Effector CD4-positive, alpha-beta T cell (primary cell): Measurements from ENCODE around the gene PIAS2.
"Not testable (repeated sequence)": the region's sequence is repeated elsewhere in the genome, so short reads cannot be mapped to it uniquely, and the experiment has no call there.

ENCODE experiments used
- DNase-seq: peaks from one replicate; pipeline ENCODE4 v3.0.0-alpha.2; 2020

PIAS2 gene

DNA sequence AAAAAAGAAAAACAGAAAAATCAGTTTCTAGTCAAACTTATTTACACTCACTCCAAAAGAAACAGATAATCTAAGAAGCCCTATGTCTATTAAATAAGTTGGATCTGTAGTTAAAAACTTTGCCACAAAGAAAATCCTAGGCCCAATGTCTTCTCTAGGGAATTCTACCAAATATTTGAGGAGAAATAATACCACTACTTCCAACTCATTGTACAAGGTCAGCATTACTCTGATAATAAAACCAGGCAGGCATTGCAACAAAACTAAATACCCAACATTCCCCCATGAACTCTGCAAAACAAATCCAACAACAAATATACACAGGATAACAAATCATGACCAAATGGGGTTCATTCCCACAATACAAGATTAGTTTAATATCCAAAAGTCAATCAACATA, 86.7 kb downstream of the PIAS2 start:
- no peak for DNase-seq

DNA sequence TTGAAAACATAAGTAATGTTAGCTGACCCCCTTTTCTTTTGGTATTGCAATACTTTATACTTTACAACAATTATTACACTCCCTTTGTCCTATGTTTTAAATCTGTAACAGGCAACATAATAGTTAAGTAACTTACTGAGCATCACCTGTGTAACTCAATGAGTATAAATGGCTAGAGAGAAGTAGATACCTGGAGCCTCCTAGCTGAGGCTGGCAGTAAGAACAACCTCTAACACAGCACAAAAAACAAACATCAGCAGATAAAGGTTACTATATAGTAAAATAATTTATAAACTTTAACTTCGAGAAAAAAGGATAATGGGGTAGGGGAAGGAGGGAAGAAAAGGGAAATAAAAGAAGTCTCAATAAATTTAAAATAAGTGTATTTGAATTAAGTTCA, 87.4 kb downstream of the PIAS2 start:
- no peak for DNase-seq

DNA sequence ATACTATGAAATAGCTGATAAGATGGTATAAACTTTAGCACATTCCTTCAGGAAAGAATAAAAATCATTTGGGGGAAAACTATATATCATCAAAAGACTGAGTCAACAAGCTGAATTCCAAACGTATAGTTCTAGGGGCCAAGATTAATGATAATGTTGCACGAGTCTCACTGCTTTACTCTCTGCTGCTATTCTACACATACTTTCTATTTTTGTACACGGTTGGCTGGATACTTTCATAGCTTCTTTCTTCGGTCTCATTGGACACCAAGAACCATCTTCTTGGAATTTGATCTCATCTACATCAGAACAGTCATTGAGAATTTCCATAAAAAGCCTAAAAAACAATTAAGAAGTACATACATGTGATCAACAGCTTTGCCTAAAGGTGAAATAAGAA, 87.8 kb downstream of the PIAS2 start:
- no peak for DNase-seq

DNA sequence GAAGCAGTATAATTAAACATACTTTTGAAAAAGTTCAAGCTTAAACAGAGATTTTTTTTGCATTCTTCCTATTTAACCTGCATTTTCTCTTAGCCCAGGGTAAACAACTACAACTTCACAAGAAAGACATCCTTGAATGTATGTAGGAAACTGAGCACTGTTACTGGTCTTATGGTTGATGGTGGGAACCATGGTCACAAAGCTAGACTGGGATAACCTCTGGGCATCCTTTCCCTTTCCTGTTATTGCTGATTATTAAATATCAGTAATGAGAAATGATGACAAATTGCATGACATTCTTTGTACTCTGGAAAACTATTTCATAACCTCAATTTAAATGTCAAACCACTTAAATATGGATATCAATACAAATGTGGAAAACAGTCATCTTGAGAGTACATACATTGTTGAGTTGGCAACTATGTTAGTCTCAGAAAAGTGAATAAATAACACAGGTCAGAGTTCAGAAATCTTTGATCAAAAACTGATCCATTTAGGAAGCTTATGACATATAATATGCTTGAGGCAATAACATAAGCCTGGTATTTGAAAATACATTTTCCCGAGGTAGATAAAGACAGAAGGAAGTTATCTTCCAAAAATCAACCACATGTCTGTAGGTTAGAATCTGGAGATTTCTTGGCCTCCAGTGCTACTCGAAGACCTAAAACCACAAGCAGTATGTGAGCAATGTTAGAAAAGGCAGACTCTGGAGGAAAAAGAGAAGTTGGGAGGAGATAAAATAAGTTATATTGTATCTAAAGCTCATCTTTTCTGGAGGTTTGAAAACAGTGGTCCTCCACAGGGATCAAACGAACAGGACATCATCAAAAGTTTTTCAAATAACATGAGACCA, 95.2 kb downstream of the PIAS2 start:
- no peak for DNase-seq

DNA sequence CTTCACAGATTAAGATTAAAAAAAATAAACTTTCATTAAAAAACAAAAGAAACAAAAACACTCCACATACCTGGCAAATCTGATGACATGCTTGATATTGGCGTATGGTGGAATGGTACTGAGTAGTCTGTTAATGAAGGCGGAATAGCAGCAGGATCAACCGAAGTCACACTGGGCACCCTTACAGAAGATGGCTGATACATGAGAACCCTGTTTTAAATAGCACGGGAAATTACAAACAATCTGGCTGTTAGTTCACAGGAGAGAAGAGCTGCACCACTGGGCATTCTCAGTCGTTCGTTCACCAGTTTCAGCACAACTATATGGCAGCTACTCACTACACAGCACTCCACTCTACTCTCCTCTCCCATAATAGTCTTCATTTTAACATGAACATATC, 96.4 kb downstream of the PIAS2 start:
- no peak for DNase-seq

DNA sequence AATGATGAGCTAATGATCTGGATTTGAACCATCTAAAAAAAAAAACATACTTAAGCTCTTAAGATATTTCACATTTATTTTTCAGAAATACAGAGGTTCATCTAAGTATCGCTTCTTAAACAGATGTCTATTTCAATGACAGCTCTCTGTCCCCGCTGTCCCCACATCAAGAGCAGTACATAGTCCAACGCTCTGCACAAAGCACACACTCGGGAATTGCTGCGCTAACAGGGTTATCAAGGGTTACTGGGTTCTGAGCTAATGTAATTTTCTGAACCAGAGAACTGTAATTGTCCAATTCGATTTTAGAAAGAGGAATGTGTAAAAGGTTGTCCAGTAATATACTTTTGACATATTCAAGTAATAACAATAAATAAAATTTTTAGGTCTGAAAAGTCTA, 101.6 kb downstream of the PIAS2 start:
- no peak for DNase-seq

DNA sequence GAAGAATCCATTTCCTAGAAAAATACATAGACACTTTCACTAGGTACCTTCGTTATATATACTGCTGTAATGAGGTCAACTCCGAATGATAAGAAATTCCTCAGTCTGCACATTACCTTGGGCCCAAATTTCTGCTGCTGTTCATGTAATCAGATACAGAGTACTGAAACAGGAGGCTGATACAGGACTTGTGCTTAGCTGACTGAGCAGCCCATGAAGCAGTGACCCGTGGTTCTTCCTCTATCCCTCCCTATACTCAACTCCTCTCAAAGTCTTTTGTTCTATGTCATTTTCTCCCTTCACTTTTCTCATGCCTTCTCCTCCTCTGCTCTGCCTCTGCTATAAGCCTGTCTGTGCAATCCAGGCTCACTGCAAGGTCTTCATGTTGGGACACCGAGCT, 102.9 kb downstream of the PIAS2 start:
- DNase-seq, result no peak

DNA sequence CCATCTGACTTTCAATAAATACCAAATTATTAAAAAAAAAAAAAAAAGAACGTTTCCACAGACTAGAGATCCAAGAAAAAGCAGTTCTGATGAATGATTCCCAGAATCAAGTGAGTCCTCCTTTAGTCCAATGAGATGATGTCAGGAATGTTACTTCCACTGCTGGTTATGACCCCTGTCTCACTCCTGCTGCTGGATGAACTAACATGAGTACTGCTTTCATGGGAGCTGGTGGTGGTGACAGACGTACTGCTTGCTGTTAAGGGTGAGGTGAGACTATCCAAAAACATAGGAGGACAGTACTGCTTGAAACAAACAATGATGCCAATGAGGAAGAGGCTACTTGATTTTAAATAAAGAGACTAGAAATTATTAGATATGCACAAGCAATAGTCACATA, 105.0 kb downstream of the PIAS2 start:
- no peak for DNase-seq

DNA sequence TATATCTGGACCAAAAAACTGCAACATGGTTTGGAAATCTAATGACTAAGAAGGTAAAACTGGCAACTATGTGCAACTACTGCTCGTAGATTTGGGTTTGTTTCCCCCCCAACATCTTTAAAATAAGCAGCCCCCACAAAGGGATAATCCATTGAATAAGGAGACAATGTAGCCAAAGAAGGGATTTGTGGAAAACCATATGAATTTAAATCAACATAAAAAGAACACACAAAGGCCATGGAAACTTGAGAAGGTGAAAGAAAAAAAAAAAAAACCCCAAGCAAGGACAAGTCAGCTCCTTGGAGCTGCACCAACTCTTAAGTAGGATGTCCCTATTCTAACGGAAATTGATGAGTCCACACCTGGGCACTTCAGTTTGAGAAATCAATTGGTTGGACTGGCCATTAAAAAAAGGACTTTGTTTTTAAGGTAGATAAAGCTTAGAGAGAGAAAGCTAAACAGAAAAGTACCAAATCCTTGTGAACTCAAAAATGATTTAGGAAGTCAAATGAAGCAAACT, 106.8 kb downstream of the PIAS2 start:
- DNase-seq, result no peak

DNA sequence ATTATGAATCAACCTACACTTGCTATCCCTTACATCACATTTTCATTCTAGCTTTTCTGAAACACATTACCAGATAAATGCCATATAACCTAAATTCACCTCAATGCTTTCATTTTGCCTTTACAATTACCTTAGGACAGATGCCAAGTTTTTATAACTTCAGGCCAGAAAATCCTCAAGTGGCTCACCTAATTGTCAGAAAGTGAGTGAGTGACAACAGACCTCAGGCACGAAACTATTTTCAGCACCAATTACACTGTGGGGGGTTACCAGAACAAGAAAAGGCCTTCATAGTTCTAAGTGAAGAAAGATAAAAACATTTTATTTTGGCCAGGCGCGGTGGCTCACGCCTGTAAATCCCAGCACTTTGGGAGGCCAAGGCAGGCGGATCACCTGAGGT, 108.2 kb downstream of the PIAS2 start:
- no peak for DNase-seq

DNA sequence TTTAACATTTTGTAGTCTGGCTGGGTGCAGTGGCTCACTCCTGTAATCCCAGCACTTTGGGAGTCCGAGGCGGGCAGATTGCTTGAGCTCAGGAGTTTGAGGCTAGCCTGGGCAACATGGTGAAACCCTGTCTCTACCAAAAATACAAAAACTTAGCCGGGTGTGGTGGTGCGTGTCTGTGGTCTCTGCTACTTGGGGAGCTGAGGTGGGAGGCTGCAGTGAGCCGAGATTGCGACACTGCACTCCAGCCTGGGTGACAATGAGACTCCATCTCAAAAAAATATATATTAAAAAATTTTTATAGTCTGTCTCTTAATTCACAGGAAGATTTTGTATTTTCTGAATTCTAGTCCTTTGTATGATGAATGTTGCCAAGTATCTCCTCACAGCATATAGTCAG, 121.4 kb downstream of the PIAS2 start:
- DNase-seq, result not testable (repeated sequence)

DNA sequence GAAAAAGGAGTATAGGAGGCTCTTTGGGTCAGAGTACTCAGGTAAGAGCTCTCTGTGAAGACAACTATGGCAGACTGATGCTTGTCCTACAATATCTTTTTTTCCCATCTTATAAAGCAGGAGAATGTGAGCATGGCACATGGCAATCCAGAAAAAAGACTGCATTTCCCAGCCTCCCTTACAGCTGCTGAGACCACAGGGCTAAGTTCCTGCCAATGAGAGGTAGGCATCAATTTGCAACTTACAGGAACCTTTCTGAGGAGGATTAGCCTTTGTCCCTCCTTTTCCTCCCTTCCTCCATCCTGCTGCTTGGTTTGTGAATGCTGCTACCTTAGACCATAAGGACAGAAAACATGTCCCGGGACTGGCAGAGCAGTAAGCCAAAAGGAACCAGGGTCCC, 122.7 kb downstream of the PIAS2 start:
- DNase-seq, result no peak

DNA sequence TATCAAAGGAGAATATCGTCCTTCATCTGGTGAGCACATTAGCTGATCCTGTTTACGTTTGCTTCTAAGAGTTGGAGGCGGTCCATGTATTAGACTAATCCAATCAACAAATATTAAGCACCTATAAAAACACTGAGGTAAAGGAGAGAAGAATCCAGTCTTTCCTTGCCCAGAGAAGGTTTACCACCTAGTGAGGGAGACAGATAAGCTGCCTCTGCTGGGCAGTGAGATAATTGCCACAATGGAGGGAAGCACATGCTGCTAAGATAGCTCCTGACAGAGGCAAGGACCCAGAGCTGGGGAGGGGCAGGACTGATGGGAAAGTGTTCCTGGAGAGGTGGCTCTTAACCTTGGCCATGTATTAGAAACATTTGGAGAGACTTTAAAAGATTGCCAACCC, 123.7 kb downstream of the PIAS2 start:
- no peak for DNase-seq

DNA sequence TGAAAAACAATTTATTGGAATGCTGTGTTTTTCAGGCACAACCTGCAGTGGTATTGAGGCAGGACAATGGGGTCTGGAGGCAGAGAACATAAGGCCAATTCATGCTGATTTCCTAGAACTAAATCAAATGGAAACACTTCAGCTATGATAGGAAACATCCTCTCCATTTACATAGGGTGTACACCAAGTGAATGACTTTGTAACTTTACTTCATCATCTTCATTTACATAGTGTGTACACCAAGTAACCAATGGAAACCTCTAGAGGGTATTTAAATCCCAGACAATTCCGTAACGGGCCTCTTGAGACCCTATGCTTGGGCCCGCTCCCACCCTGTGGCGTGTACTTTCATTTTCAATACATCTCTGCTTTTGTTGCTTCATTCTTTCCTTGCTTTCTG, 128.2 kb downstream of the PIAS2 start:
- DNase-seq, result no peak

DNA sequence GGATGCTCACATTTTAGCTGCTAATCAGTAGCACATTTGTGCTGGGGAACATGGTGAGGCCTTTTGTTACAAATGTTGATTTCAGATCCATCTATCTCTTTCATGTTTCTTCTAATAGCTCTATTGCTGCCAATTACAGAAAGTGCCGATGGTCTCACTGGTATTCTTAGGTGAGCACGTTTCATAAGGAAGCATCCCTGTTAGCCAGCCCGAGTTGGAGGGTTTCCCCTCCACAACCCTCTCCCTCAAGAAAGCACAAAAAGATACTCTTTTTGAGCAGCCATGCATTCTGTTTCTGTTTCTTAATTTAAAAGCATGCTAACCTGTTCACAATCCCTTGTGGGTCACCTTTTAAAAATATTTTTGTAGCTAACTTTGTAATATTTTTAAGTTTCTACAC, 129.6 kb downstream of the PIAS2 start:
- no peak for DNase-seq

DNA sequence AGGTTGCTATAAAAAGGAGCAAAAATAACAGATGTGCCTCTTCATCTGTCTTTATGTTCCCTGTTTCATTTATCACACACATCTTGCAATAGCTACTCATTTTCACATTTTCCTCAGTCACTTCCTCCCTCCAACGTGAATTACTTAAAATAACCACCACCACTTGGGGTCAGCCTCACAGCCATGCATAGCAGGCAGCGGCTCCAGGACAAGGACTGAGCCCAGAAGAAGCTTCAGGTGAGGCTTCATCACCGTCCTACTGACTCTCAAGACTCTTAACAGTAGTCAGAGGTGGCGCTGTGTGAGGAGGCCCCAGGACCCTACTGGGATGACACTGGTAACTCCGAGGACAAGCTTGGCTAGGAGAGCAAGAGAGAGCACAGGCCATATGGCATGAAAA, 144.9 kb downstream of the PIAS2 start:
- DNase-seq, result no peak

DNA sequence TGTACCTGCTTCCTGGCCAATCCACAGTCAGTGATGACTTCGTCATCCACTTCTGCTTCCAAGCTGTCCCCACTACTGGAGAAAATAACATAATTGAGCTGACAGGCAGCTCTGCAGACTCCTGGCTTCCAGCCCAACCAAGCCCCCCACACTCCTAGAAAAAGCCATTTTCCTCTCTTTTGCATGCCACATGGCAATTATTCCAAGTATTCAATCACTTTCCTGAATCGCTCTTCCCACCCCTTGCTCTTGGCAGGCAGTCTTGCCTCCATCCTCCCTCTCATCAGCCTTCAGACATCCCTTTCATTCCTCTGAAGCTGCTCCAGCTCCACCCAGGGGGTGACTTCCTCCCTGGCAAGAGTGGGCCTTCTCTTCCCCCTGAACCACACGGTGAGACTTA, 146.2 kb downstream of the PIAS2 start:
- DNase-seq, result no peak

DNA sequence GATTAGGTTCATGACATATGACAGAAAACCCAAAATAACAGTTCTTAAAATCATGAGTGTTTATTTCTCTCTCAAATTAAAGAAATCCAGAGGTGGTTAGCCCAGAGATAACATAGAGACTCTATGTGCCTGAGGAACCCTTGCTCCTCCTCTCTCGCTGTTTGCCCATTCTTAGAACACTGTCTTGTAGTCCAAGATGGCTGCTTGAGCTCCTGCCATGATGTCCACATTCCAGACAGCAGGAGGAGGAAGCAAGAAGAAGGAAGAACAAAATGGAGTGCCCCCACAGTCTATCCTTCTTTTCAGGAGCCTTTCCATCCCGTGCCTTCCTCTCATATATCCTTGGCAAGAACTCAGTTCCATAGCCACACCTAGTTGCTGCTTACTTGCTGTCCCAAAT, 146.6 kb downstream of the PIAS2 start:
- DNase-seq, result no peak

DNA sequence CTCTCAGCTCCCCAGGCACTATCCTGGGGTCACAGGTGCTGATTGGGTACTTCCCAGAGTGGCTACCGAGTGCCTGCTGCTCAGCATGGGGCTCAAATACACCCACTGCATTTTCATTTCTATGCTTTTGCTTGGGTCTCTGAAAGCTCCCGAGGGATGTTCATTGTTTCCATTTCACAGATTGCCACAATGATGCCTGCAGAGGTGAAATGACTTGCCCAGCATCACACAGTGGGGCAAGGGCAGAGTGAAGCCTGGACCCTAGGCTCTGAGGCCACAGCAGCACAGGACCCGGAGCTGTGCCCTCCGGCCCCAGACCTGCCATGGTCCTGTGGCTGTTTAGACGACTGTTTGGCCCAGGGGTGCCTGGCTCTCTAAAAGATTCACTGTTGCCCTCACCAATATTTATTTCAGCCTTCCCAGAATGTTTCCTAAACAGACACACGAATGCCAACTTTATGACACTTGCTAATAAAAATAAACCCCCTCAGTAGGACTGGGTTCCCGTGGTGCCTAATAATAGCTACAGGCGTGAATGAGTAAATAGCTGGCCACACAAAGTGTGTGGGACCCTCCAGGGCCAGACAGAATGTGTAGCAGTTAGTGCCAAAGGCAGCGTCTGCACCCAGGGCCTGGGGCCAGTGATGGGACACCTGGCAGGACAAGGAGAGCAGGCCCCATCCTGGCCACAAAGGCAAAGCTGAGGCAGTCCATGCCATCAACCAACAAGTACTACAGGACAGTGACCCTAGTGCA, 149.0 kb downstream of the PIAS2 start:
- no peak for DNase-seq

DNA sequence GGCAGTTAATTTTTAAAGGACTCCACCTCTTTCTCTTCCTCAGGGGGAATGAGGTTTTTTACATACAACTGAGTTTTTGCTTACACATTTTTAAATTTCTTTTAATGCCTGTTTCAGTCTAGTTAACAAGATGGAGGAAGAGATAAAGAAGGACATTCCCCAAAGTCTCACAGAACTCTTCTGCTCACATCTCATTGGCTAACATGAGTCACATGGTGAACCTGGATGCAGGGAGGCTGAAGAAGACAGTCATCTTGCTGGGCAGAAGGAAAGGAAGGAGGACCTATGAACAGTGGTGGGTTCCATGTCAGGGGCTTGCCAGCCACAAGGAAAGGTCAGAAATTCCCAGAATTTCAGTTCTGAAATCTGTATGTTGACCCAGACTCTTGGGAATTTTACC, 150.1 kb downstream of the PIAS2 start:
- DNase-seq, result no peak

DNA sequence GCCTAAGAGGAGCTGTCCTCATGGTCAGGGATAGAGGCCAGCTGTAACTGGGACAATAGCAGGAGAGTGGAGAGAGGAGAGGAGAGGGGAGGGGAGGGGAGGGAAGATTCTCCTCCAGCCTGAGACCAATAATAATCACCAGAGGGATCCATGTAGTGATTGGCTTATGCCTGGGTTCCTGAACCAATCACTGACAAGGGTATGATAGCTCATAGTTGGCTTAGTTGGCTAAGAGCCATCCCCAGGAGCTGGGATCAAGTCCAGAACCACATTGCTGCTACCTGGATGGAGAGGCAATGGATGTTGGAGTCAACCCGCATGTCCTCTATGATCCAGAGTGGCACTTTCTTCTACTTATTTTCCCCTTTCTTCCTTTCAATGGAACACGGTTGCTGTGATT, 152.7 kb downstream of the PIAS2 start:
- no peak for DNase-seq

DNA sequence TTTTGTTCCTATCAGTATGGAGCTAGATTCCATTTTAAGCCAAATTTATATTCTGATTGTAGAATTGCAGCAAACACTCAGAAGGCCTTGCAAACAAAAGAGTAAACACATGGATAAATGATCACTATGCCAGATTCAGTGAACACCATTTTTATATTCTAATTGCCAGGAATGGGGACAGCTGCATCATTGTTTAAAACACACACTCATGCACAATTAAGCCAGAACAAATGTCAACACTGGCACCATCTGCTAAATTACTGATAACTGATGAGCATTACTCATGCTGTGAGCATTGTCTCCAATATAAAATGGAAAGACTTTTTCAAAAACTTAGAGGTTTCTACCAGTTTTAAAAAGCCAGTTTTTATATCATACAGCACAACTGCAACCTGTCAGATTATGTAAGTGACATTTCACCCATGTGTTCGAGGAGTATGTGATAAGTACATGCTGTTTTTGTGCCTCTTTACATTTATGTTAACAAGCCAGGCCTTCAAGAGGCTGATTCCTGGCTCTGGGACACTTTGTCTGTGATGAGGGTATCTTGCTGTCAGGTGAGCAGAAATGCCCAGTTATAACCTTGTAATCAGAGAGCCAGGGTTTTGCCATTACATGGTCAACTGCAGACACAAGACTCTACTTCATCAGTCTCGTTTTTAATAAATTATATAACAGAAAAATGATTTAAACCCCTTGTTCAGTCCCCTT, 156.1 kb downstream of the PIAS2 start:
- DNase-seq, result no peak

DNA sequence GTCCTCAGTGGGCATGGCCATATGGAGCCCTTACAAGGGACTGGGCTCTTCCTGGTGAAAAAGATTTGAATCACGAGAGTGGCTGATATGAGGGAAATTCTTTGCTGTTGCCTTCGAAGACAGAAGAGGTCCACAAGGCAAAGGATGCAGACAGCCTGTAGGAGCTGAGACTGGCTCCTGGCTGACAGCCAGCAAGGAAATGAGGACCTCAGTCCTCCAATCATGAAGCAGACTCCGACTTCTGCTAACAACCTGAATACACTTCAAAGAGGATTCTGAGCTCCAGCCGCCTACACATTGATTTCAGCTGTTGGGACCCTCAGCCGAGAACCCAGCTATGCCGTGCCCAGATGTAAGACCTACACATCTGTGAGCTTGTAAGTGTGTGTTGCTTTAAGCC, 157.4 kb downstream of the PIAS2 start:
- no peak for DNase-seq
